H9 (cell line): ENCODE results near the gene DEFB110. TPM values are rescaled to one million over a fixed set of nuclear protein-coding genes. Genes with fewer than 3 reads are reported as not detected.

ENCODE experiments used
- DNase-seq: peaks from one replicate; pipeline ENCODE4 v3.0.0-alpha.2; 2017
- H2AFZ ChIP-seq: one replicate; pipeline ENCODE4 v1.6.1; 2013; ENCODE audit warnings: mild to moderate bottlenecking, low read length, control low read depth, moderate library complexity
- H2AK5ac ChIP-seq: 2 replicates; pipeline ENCODE4 v1.6.1; 2013; ENCODE audit warnings: low read length, control low read depth, mixed read lengths; ENCODE audit not compliant: insufficient read length
- H2BK120ac ChIP-seq: one replicate; pipeline ENCODE4 v1.6.1; 2013; ENCODE audit warnings: low read depth, mild to moderate bottlenecking, low read length, control low read depth, inconsistent platforms; ENCODE audit not compliant: poor library complexity, severe bottlenecking
- H2BK12ac ChIP-seq: 2 replicates; pipeline ENCODE4 v1.6.1; 2013; ENCODE audit warnings: low read length, control low read depth, mixed read lengths, low read depth; ENCODE audit not compliant: insufficient read length
- H2BK15ac ChIP-seq: 2 replicates; pipeline ENCODE4 v1.6.1; 2013; ENCODE audit warnings: low read depth, low read length, control low read depth
- H2BK20ac ChIP-seq: one replicate; pipeline ENCODE4 v1.6.1; 2013; ENCODE audit warnings: low read depth, mild to moderate bottlenecking, low read length, control low read depth, inconsistent platforms; ENCODE audit not compliant: poor library complexity, severe bottlenecking
- H2BK5ac ChIP-seq: 2 replicates; pipeline ENCODE4 v1.6.1; 2013; ENCODE audit warnings: low read length, control low read depth, mixed read lengths; ENCODE audit not compliant: insufficient read length
- H3K14ac ChIP-seq: 2 replicates; pipeline ENCODE4 v1.6.1; 2013; ENCODE audit warnings: low read length, control low read depth; ENCODE audit not compliant: insufficient read depth
- H3K18ac ChIP-seq: 2 replicates; pipeline ENCODE4 v1.6.1; 2013; ENCODE audit warnings: low read depth, mild to moderate bottlenecking, mixed read lengths, low read length, control low read depth; ENCODE audit not compliant: insufficient read length
- H3K23ac ChIP-seq: 2 replicates; pipeline ENCODE4 v1.6.1; 2013; ENCODE audit warnings: low read length, control low read depth, mixed read lengths, low read depth; ENCODE audit not compliant: insufficient read length
- H3K23me2 ChIP-seq: 2 replicates; pipeline ENCODE4 v1.6.1; 2013; ENCODE audit warnings: low read depth, mild to moderate bottlenecking, mixed read lengths, low read length, control low read depth; ENCODE audit not compliant: insufficient read length, poor library complexity, severe bottlenecking
- H3K27ac ChIP-seq: 2 replicates; pipeline ENCODE4 v1.5.1; 2013; ENCODE audit warnings: low read length, control low read depth, mixed read lengths, low read depth; ENCODE audit not compliant: insufficient read length
- H3K27me3 ChIP-seq: 2 replicates; pipeline ENCODE4 v1.6.1; 2013; ENCODE audit warnings: low read length, control low read depth, inconsistent platforms; ENCODE audit not compliant: insufficient read depth
- H3K4ac ChIP-seq: 2 replicates; pipeline ENCODE4 v1.6.1; 2013; ENCODE audit warnings: low read depth, mild to moderate bottlenecking, control low read depth, inconsistent platforms, low read length, moderate library complexity
- H3K4me1 ChIP-seq: 2 replicates; pipeline ENCODE4 v1.6.1; 2013; ENCODE audit warnings: low read length, control low read depth, inconsistent platforms; ENCODE audit not compliant: insufficient read depth
- H3K4me2 ChIP-seq: 2 replicates; pipeline ENCODE4 v1.6.1; 2013; ENCODE audit warnings: low read length, control low read depth, mixed read lengths; ENCODE audit not compliant: insufficient read length, insufficient read depth
- H3K56ac ChIP-seq: 2 replicates; pipeline ENCODE4 v1.6.1; 2013; ENCODE audit warnings: low read depth, mild to moderate bottlenecking, mixed read lengths, low read length, control low read depth; ENCODE audit not compliant: insufficient read length
- H3K79me1 ChIP-seq: 2 replicates; pipeline ENCODE4 v1.6.1; 2013; ENCODE audit warnings: low read depth, mild to moderate bottlenecking, moderate library complexity, low read length, control low read depth, inconsistent platforms; ENCODE audit not compliant: insufficient read depth, poor library complexity, severe bottlenecking
- H3K79me2 ChIP-seq: 2 replicates; pipeline ENCODE4 v1.6.1; 2013; ENCODE audit warnings: low read length, control low read depth, inconsistent platforms; ENCODE audit not compliant: insufficient read depth
- H3K9ac ChIP-seq: 2 replicates; pipeline ENCODE4 v1.6.1; 2013; ENCODE audit warnings: low read length, control low read depth, mixed read lengths; ENCODE audit not compliant: insufficient read length; ENCODE audit errors: extremely low read depth
- H3K9me3 ChIP-seq: one replicate; pipeline ENCODE4 v1.6.1; 2013; ENCODE audit warnings: low read depth, low read length, inconsistent platforms; ENCODE audit not compliant: control insufficient read depth
- H3T11ph ChIP-seq: one replicate; pipeline ENCODE4 v1.6.1; 2013; ENCODE audit warnings: mild to moderate bottlenecking, low read length, control low read depth, inconsistent platforms
- H4K20me1 ChIP-seq: one replicate; pipeline ENCODE4 v1.6.1; 2013; ENCODE audit not compliant: control insufficient read depth, insufficient read length, insufficient read depth
- H4K5ac ChIP-seq: 2 replicates; pipeline ENCODE4 v1.6.1; 2013; ENCODE audit warnings: low read depth, mild to moderate bottlenecking, mixed read lengths, low read length, control low read depth; ENCODE audit not compliant: insufficient read length
- H4K8ac ChIP-seq: replicated peaks from 2 replicates; pipeline ENCODE4 v1.6.1; 2013; ENCODE audit warnings: low read length, control low read depth, mixed read lengths, low read depth; ENCODE audit not compliant: insufficient read length
- H4K91ac ChIP-seq: 2 replicates; pipeline ENCODE4 v1.6.1; 2013; ENCODE audit warnings: low read depth, mild to moderate bottlenecking, moderate library complexity, mixed read lengths, low read length, control low read depth; ENCODE audit not compliant: insufficient read length
- H3K27ac Mint-ChIP-seq, 3 experiments: 2 replicates in 2 of 3; 3 replicates in 1 of 3; pipeline ENCODE4 v1.8.0; 2020 to 2021; ENCODE audit warnings: mixed read lengths in 3 of 3, mild to moderate bottlenecking in 1 of 3, moderate library complexity in 1 of 3
- H3K27me3 Mint-ChIP-seq: 2 replicates; pipeline ENCODE4 v1.8.0; 2021; ENCODE audit warnings: low read depth, mild to moderate bottlenecking, moderate library complexity, mixed read lengths
- H3K36me3 Mint-ChIP-seq, 3 experiments: 2 replicates in 2 of 3; 3 replicates in 1 of 3; pipeline ENCODE4 v1.8.0; 2020 to 2021; ENCODE audit warnings: low read depth in 3 of 3, mixed read lengths in 3 of 3; ENCODE audit not compliant: insufficient read depth in 1 of 3
- H3K4me1 Mint-ChIP-seq, 2 experiments: 2 replicates each; pipeline ENCODE4 v1.8.0; 2020; ENCODE audit warnings: mixed read lengths in 2 of 2
- H3K4me3 Mint-ChIP-seq, 2 experiments: 2 replicates in 1 of 2; 3 replicates in 1 of 2; pipeline ENCODE4 v1.8.0; 2020 to 2021; ENCODE audit warnings: mild to moderate bottlenecking in 2 of 2, mixed read lengths in 2 of 2, moderate library complexity in 1 of 2
- H3K9me3 Mint-ChIP-seq, 2 experiments: 2 replicates in 1 of 2; 3 replicates in 1 of 2; pipeline ENCODE4 v1.8.0; 2020; ENCODE audit warnings: mild to moderate bottlenecking in 2 of 2, mixed read lengths in 2 of 2, moderate library complexity in 1 of 2
- CTCF ChIP-seq: fragments of 200-600 bp; sonication (generic); conservative IDR thresholded peaks from 3 replicates; pipeline ENCODE4 v1.8.0; 2021; ENCODE audit warnings: antibody characterized with exemption, mild to moderate bottlenecking
- WGBS: extraction: QIAGEN DNeasy Blood & Tissue Kit; methylation state at CpG from one replicate; pipeline ENCODE4 v1.1.7; 2013; ENCODE audit warnings: missing lambda C conversion rate, low lambda C conversion rate, mixed read lengths; ENCODE audit not compliant: insufficient read length; ENCODE audit errors: extremely low coverage; 5-methylcytosine and 5-hydroxymethylcytosine counted together
- total RNA-seq: library from RNA; stranded (reverse); gene quantifications from 2 replicates; pipeline ENCODE4 v1.2.1, GENCODE V29; 2021

DEFB110 gene
- total RNA-seq, 1 experiment from 2014 or later, result not detected

- H2BK120ac ChIP-seq, result no peak overlapping the region
- H2BK15ac ChIP-seq, result no peak overlapping the region
- no peak overlapping the region for H3K4me2 ChIP-seq
- no peak overlapping the region for H2BK12ac ChIP-seq
- no peak overlapping the region for H4K91ac ChIP-seq
- H3K27me3 Mint-ChIP-seq, result no peaks in the 10 kb centered on the region
- H3K4me3 Mint-ChIP-seq, result no peak overlapping the region
- no peak overlapping the region for H3K56ac ChIP-seq
- H4K8ac ChIP-seq, result no peak overlapping the region
- no peak overlapping the region for H3K27ac Mint-ChIP-seq
- no peak overlapping the region for H3K14ac ChIP-seq
- no peak overlapping the region for H2AFZ ChIP-seq
- H3K23ac ChIP-seq, result no peak overlapping the region
- no peak overlapping the region for H3K27ac ChIP-seq
- H2BK20ac ChIP-seq, result no peak overlapping the region
- no peak for TF ChIP-seq CTCF
- no peak overlapping the region for H2BK5ac ChIP-seq
- no peaks in the 10 kb centered on the region for H3K79me2 ChIP-seq
- H3K23me2 ChIP-seq, result no peaks in the 10 kb centered on the region
- H4K20me1 ChIP-seq, result no peaks in the 10 kb centered on the region
- H4K5ac ChIP-seq, result no peak overlapping the region
- WGBS, result no CpG with 5 or more reads among the region's 2 CpGs
- H3K18ac ChIP-seq, result no peak overlapping the region
- H2AK5ac ChIP-seq, result no peak overlapping the region
- no peaks in the 10 kb centered on the region for H3K79me1 ChIP-seq
- H3K9me3 ChIP-seq, result no peaks in the 10 kb centered on the region
- H3T11ph ChIP-seq, result no peak overlapping the region
- H3K4me1 ChIP-seq, result no peaks in the 10 kb centered on the region; the same call in 1 of the 2 replicates
- no peak for DNase-seq
- H3K9ac ChIP-seq, result no peak overlapping the region
- H3K4me1 Mint-ChIP-seq, result peaks cover 2 to 3% of the 10 kb centered on the region in 2 experiments; a peak in 2 of 4 replicates
- H3K4ac ChIP-seq, result no peak overlapping the region
- H3K27me3 ChIP-seq, result no peaks in the 10 kb centered on the region
- no peaks in the 10 kb centered on the region; a peak in 1 of 7 replicates for H3K36me3 Mint-ChIP-seq
- no peaks in the 10 kb centered on the region for H3K9me3 Mint-ChIP-seq
Observed at GRCh38 chr6:49987749-49988148, 34.0 kb downstream of the DEFB110 start.
